ENCODE measurements around the gene PROB1.

- TF ChIP-seq CTCF (IDR thresholded peaks at IDR 0.05) (peak; percentile 47 to 91 (median 78)), POLR2A (IDR thresholded peaks at IDR 0.05) (no peak)
Measured at GRCh38 chr5:139422307-139422893, 27.5 kb upstream of the PROB1 start.
